Astrocyte (in vitro differentiated cells and primary cell): ENCODE measurements around the gene SCYGR3.

ENCODE experiments used
- CTCF ChIP-seq: IDR thresholded peaks from 2 replicates; pipeline ENCODE4 v1.5.1; 2011; ENCODE audit warnings: low read depth, mild to moderate bottlenecking, inconsistent platforms, low read length, moderate library complexity; ENCODE audit not compliant: insufficient read depth
- EZH2 ChIP-seq: IDR thresholded peaks from 2 replicates; pipeline ENCODE4 v1.6.1; 2012; ENCODE audit warnings: mild to moderate bottlenecking, low read length, inconsistent platforms; ENCODE audit not compliant: insufficient read depth

- no peak for TF ChIP-seq CTCF
- TF ChIP-seq EZH2 = no peak
Measured at GRCh38 chr2:227613272-227613660, 1.4 kb downstream of the SCYGR3 start.
